PC-3 (cell line): Measurements from ENCODE around the gene CAMK2B. TPM values are rescaled to one million over a fixed set of nuclear protein-coding genes. Genes with fewer than 3 reads are reported as not detected.

Source experiments
- ATAC-seq: fragments of 200-7000 bp; cut with Tn5 transposase; 2 replicates; pipeline ENCODE4 v1.9.1; 2020; ENCODE audit warnings: mild to moderate bottlenecking, moderate library complexity
- BruUV-seq: library from RNA; stranded (reverse); fragments of 400-500 nt; replicated peaks from 2 replicates; lab custom pipeline; 2021; lab: Mats Ljungman, UMichigan
- CTCF ChIA-PET: fragments of 300-600 bp; sonication (Branson Sonifier 250); formaldehyde crosslinking; loops from one replicate; lab custom pipeline; 2022; ENCODE audit warnings: antibody characterized with exemption; lab: Charles Lee
- POLR2A ChIA-PET: fragments of 300-600 bp; sonication (Branson Sonifier 250); formaldehyde crosslinking; loops from one replicate; lab custom pipeline; 2022; ENCODE audit warnings: antibody characterized with exemption; ENCODE audit not compliant: unreplicated experiment; lab: Charles Lee
- DNase-seq: peaks from one replicate; pipeline ENCODE4 v3.0.0-alpha.2; 2015
- H2AFZ ChIP-seq: fragments of 300-600 bp; sonication (generic); 2 replicates; pipeline ENCODE4 v1.6.0; 2016; ENCODE audit warnings: antibody characterized with exemption, low read length
- H3F3A ChIP-seq: fragments of 300-600 bp; sonication (generic); one replicate; pipeline ENCODE4 v1.6.0; 2017; ENCODE audit warnings: antibody characterized with exemption, low read length, control low read depth, mild to moderate bottlenecking; ENCODE audit not compliant: unreplicated experiment
- H3K27ac ChIP-seq: fragments of 300-600 bp; sonication (generic); 2 replicates; pipeline ENCODE4 v1.5.1; 2016; ENCODE audit warnings: mild to moderate bottlenecking, low read length
- H3K27me3 ChIP-seq: fragments of 300-600 bp; sonication (generic); 2 replicates; pipeline ENCODE4 v1.6.1; 2016; ENCODE audit warnings: low read length, mixed read lengths
- H3K36me3 ChIP-seq: fragments of 300-600 bp; sonication (generic); 2 replicates; pipeline ENCODE4 v1.6.1; 2016; ENCODE audit warnings: low read depth, mixed run types, low read length, mixed read lengths
- H3K4me1 ChIP-seq: fragments of 300-600 bp; sonication (generic); 2 replicates; pipeline ENCODE4 v1.5.1; 2016; ENCODE audit warnings: low read length; ENCODE audit not compliant: insufficient read depth
- H3K4me2 ChIP-seq: fragments of 300-600 bp; sonication (generic); 2 replicates; pipeline ENCODE4 v1.6.0; 2016; ENCODE audit warnings: low read length
- H3K4me3 ChIP-seq: fragments of 300-600 bp; sonication (generic); 2 replicates; pipeline ENCODE4 v1.5.1; 2016; ENCODE audit warnings: mild to moderate bottlenecking, low read length, mixed read lengths
- H3K79me2 ChIP-seq: fragments of 300-600 bp; sonication (generic); 2 replicates; pipeline ENCODE4 v1.6.1; 2017; ENCODE audit warnings: low read length, mixed read lengths
- H3K9ac ChIP-seq: fragments of 300-600 bp; sonication (generic); 2 replicates; pipeline ENCODE4 v1.6.0; 2016; ENCODE audit warnings: mild to moderate bottlenecking, low read length
- H3K9me2 ChIP-seq: fragments of 300-600 bp; sonication (generic); replicated peaks from 2 replicates; pipeline ENCODE4 v1.6.1; 2016; ENCODE audit warnings: mixed run types, low read length, mixed read lengths
- H3K9me3 ChIP-seq: fragments of 300-600 bp; sonication (generic); 2 replicates; pipeline ENCODE4 v1.6.1; 2016; ENCODE audit warnings: low read length, mixed read lengths
- H4K20me1 ChIP-seq: fragments of 300-600 bp; sonication (generic); 2 replicates; pipeline ENCODE4 v1.6.1; 2016; ENCODE audit warnings: low read length, mixed read lengths
- CTCF ChIP-seq: fragments of 300-600 bp; sonication (generic); conservative IDR thresholded peaks from 2 replicates; pipeline ENCODE4 v1.5.1; 2017; ENCODE audit warnings: antibody characterized with exemption, low read depth, mild to moderate bottlenecking, low read length
- EZH2 ChIP-seq: fragments of 300-600 bp; sonication (generic); IDR thresholded peaks from one replicate; pipeline ENCODE4 v1.6.1; 2017; ENCODE audit warnings: antibody characterized with exemption, mild to moderate bottlenecking, low read length; ENCODE audit not compliant: unreplicated experiment
- EZH2phosphoT487 ChIP-seq: fragments of 300-600 bp; sonication (generic); IDR thresholded peaks from 2 replicates; pipeline ENCODE4 v1.6.1; 2018; ENCODE audit warnings: mild to moderate bottlenecking, antibody characterized with exemption, low read length, borderline replicate concordance
- intact Hi-C: fragments of 100-400 bp; cut with micrococcal nuclease; formaldehyde crosslinking; loops from 2 replicates; pipeline ENCODE4 v1.9.0; 2023
- total RNA-seq: library from RNA; depleted of rRNA; stranded (reverse); fragments of >200 nt; gene quantifications from 2 replicates; pipeline ENCODE4 v1.2.3, GENCODE V29; 2014; rRNA removed

CAMK2B gene
- total RNA-seq, 1 experiment from 2014 or later, result 1.2 TPM

DNA sequence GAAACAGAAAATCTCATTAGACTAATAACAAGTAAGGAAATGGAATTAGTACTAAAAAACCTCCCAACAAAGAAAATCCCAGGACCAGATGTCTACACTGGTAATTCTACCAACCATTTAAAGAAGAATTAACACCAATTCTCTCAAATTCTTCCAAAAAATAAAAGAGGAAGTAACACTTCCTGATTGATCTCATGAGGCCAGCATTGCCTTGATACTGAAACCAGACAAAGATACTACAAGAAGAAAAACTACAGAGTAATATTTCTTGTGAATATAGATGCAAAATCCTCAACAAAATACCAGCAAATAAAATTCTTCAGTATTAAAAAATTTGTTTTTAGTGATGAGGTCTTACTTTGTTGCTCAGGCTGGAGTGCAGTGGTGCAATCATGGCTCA lies 157.5 kb downstream of the CAMK2B start:
- Histone ChIP-seq H3K9me3 (no peaks in the 10 kb centered on the region), H3K79me2 (no peaks in the 10 kb centered on the region), H3K9me2 (no peaks in the 10 kb centered on the region), H2AFZ (no peak overlapping the region), H3K4me3 (no peak overlapping the region), H3K9ac (no peak overlapping the region), H3K4me1 (peaks cover 9% of the 10 kb centered on the region; the same call in 1 of the 2 replicates), H3F3A (no peaks in the 10 kb centered on the region), H3K27me3 (0 out of 2 replicates have a peak, but pooled peaks cover 6% of the 10 kb centered on the region), H3K27ac (no peak overlapping the region), H3K4me2 (no peak overlapping the region), H4K20me1 (no peaks in the 10 kb centered on the region), H3K36me3 (no peaks in the 10 kb centered on the region)
- ATAC-seq (no peak), DNase-seq (no peak)
- POLR2A ChIA-PET, result no interaction called here
- no peak for TF ChIP-seq CTCF
- no peak for TF ChIP-seq EZH2phosphoT487
- TF ChIP-seq EZH2, result no peak
- intact Hi-C loops, result no loop called here
- no TSS peak for BruUV-seq
- CTCF ChIA-PET, result no interaction called here

Other genes with a start within 250 kb of the CAMK2B start
- 19.6 and 21.2 TPM in 2 replicates for gene POLM, start 243.1 kb downstream of the CAMK2B start, total RNA-seq
- gene AEBP1, start 221.2 kb downstream of the CAMK2B start, total RNA-seq, result not detected in 2 replicates
- 224 and 225 TPM in 2 replicates for gene POLD2, start 202.0 kb downstream of the CAMK2B start, total RNA-seq
- gene MYL7, start 184.3 kb downstream of the CAMK2B start, total RNA-seq, result not detected in 2 replicates
- not detected in 2 replicates for gene GCK, start 136.2 kb downstream of the CAMK2B start, total RNA-seq
- gene YKT6, start 124.6 kb downstream of the CAMK2B start, total RNA-seq, result 133 and 147 TPM in 2 replicates
- gene NUDCD3, start 165.1 kb upstream of the CAMK2B start, total RNA-seq, result 82.3 and 93.6 TPM in 2 replicates
- 0.04 TPM in 1 of 2 replicates, not detected in the other for gene NPC1L1, start 215.7 kb upstream of the CAMK2B start, total RNA-seq
- gene DDX56, start 248.3 kb upstream of the CAMK2B start, total RNA-seq, result 93.8 and 119 TPM in 2 replicates